NB4 (cell line): ENCODE measurements around the gene DUS3L.

Source experiments
- CTCF ChIP-seq: IDR thresholded peaks from one replicate; pipeline ENCODE4 v1.5.1; 2012; ENCODE audit warnings: low read depth, low read length
- MAX ChIP-seq: IDR thresholded peaks from 2 replicates; pipeline ENCODE4 v1.6.1; 2011; ENCODE audit warnings: low read depth, low read length
- POLR2A ChIP-seq: IDR thresholded peaks from 2 replicates; pipeline ENCODE4 v1.6.1; 2011; ENCODE audit warnings: mild to moderate bottlenecking; ENCODE audit not compliant: insufficient read length; ENCODE audit errors: extremely low read depth

GRCh38 chr19:5789351-5789761 lies 1.6 kb downstream of the DUS3L start:
- TF ChIP-seq POLR2A (no peak), CTCF (no peak), MAX (no peak)
